GM23248 (cell line): ENCODE data around the gene CD46. TPM values are rescaled to one million over a fixed set of nuclear protein-coding genes. Genes with fewer than 3 reads are reported as not detected.

Experiments used
- DNase-seq: peaks from one replicate; pipeline ENCODE4 v3.0.0-alpha.2; 2015
- H2AFZ ChIP-seq: fragments of 200-600 bp; sonication (generic); 2 replicates; pipeline ENCODE4 v1.6.1; 2016; ENCODE audit warnings: antibody characterized with exemption
- H3F3A ChIP-seq: fragments of 200-600 bp; sonication (generic); 2 replicates; pipeline ENCODE4 v1.6.1; 2016; ENCODE audit warnings: mild to moderate bottlenecking, antibody characterized with exemption, mixed run types; ENCODE audit not compliant: insufficient read depth
- H3K27ac ChIP-seq: fragments of 200-600 bp; sonication (generic); 2 replicates; pipeline ENCODE4 v1.5.1; 2016; ENCODE audit warnings: mild to moderate bottlenecking
- H3K27me3 ChIP-seq: fragments of 200-600 bp; sonication (generic); replicated peaks from 2 replicates; pipeline ENCODE4 v1.6.1; 2016; ENCODE audit warnings: mild to moderate bottlenecking; ENCODE audit not compliant: insufficient read depth
- H3K36me3 ChIP-seq: fragments of 200-600 bp; sonication (generic); 2 replicates; pipeline ENCODE4 v1.6.1; 2016; ENCODE audit warnings: low read depth, mild to moderate bottlenecking
- H3K4me1 ChIP-seq: fragments of 200-600 bp; sonication (generic); 2 replicates; pipeline ENCODE4 v1.6.1; 2016; ENCODE audit warnings: mild to moderate bottlenecking; ENCODE audit not compliant: insufficient read depth
- H3K4me2 ChIP-seq: fragments of 200-600 bp; sonication (generic); one replicate; pipeline ENCODE4 v1.6.1; 2016; ENCODE audit warnings: mild to moderate bottlenecking; ENCODE audit not compliant: unreplicated experiment
- H3K4me3 ChIP-seq: fragments of 200-600 bp; sonication (generic); 2 replicates; pipeline ENCODE4 v1.5.1; 2016; ENCODE audit warnings: mild to moderate bottlenecking
- H3K79me2 ChIP-seq: fragments of 200-600 bp; sonication (generic); 2 replicates; pipeline ENCODE4 v1.6.1; 2016; ENCODE audit warnings: mild to moderate bottlenecking; ENCODE audit not compliant: insufficient read depth
- H3K9ac ChIP-seq: fragments of 200-600 bp; sonication (generic); 2 replicates; pipeline ENCODE4 v1.6.1; 2016; ENCODE audit warnings: mild to moderate bottlenecking
- H3K9me2 ChIP-seq: fragments of 200-600 bp; sonication (generic); 2 replicates; pipeline ENCODE4 v1.6.1; 2016; ENCODE audit warnings: mixed run types, mild to moderate bottlenecking, moderate library complexity; ENCODE audit not compliant: insufficient read depth
- H3K9me3 ChIP-seq: fragments of 200-600 bp; sonication (generic); one replicate; pipeline ENCODE4 v1.6.1; 2017; ENCODE audit warnings: low read depth
- H4K20me1 ChIP-seq: fragments of 200-600 bp; sonication (generic); 2 replicates; pipeline ENCODE4 v1.6.0; 2016; ENCODE audit not compliant: insufficient read depth
- EZH2 ChIP-seq: fragments of 200-600 bp; sonication (generic); IDR thresholded peaks from 2 replicates; pipeline ENCODE4 v1.6.1; 2018; ENCODE audit warnings: antibody characterized with exemption, mild to moderate bottlenecking; ENCODE audit not compliant: insufficient read depth, poor library complexity, severe bottlenecking
- EZH2phosphoT487 ChIP-seq: fragments of 200-600 bp; sonication (generic); IDR thresholded peaks from 2 replicates; pipeline ENCODE4 v1.6.1; 2018; ENCODE audit warnings: antibody characterized with exemption, moderate library complexity, mild to moderate bottlenecking, low read depth; ENCODE audit not compliant: insufficient read depth
- WGBS, 2 experiments: methylation state at CpG; one replicate each; pipeline ENCODE4 v1.1.6; 2015 to 2017; ENCODE audit warnings: low lambda C conversion rate in 2 of 2, low coverage in 1 of 2; ENCODE audit errors: missing lambda C conversion rate in 2 of 2; 5-methylcytosine and 5-hydroxymethylcytosine counted together
- in situ Hi-C: fragments of 300-500 bp; cut with MboI; formaldehyde crosslinking; loops from 2 replicates; pipeline ENCODE4 v1.15.0; 2020
- polyA plus RNA-seq: library from polyadenylated mRNA; unstranded; fragments of >200 nt; fragmentation: Nextera tagmentation; extraction: Ambion mirVana; gene quantifications from 2 replicates; pipeline ENCODE4 v1.2.1, GENCODE V29; 2016
- total RNA-seq: library from RNA; depleted of rRNA; stranded (reverse); fragments of >200 nt; shearing (Covaris generic); gene quantifications from 2 replicates; pipeline ENCODE4 v1.2.3, GENCODE V29; 2014

Gene CD46
- total and polyA plus RNA-seq, 2 experiments from 2014 or later, result 49.2 to 117 TPM

- Histone ChIP-seq H2AFZ (no peak overlapping the region), H3K4me2 (no peak overlapping the region), H4K20me1 (no peaks in the 10 kb centered on the region), H3K9me2 (no peaks in the 10 kb centered on the region), H3K36me3 (peaks cover 28% of the 10 kb centered on the region), H3K9me3 (no peaks in the 10 kb centered on the region), H3K27ac (no peak overlapping the region), H3K79me2 (peaks cover 57% of the 10 kb centered on the region), H3K9ac (no peak overlapping the region), H3F3A (no peaks in the 10 kb centered on the region), H3K27me3 (no peaks in the 10 kb centered on the region), H3K4me3 (no peak overlapping the region), H3K4me1 (no peaks in the 10 kb centered on the region)
- in situ Hi-C loops, result no loop called here
- DNase-seq, result no peak
- TF ChIP-seq EZH2 (no peak), EZH2phosphoT487 (no peak)
Observed at GRCh38 chr1:207779008-207779407, 27.2 kb downstream of the CD46 start.

- TF ChIP-seq EZH2phosphoT487 (no peak), EZH2 (no peak)
- Histone ChIP-seq H3K4me1 (no peaks in the 10 kb centered on the region), H4K20me1 (no peaks in the 10 kb centered on the region), H3K9ac (no peak overlapping the region), H3K9me3 (no peaks in the 10 kb centered on the region), H3K27me3 (no peaks in the 10 kb centered on the region), H3K4me2 (no peak overlapping the region), H3K27ac (no peak overlapping the region), H3K36me3 (peaks cover 39% of the 10 kb centered on the region), H3F3A (no peaks in the 10 kb centered on the region), H2AFZ (no peak overlapping the region), H3K4me3 (no peak overlapping the region), H3K9me2 (no peaks in the 10 kb centered on the region), H3K79me2 (peaks cover 51% of the 10 kb centered on the region)
- in situ Hi-C loops, result no loop called here
- WGBS, 2 experiments, result 100% methylated on average over 1 of the region's 1 CpG
- no peak for DNase-seq
Observed at GRCh38 chr1:207781312-207781711, 29.5 kb downstream of the CD46 start.

- H3K4me2 ChIP-seq, result no peak overlapping the region
- H3K4me3 ChIP-seq, result no peak overlapping the region
- no peak overlapping the region for H3K9ac ChIP-seq
- no peaks in the 10 kb centered on the region for H3K79me2 ChIP-seq
- no peaks in the 10 kb centered on the region for H3F3A ChIP-seq
- no peaks in the 10 kb centered on the region for H3K27me3 ChIP-seq
- in situ Hi-C loops, result no loop called here
- no peak overlapping the region for H2AFZ ChIP-seq
- no peak for TF ChIP-seq EZH2phosphoT487
- TF ChIP-seq EZH2, result no peak
- H3K4me1 ChIP-seq, result peaks cover 14% of the 10 kb centered on the region
- no peaks in the 10 kb centered on the region for H4K20me1 ChIP-seq
- no peaks in the 10 kb centered on the region for H3K9me3 ChIP-seq
- peak; percentile 41 for DNase-seq
- H3K9me2 ChIP-seq, result no peaks in the 10 kb centered on the region
- H3K36me3 ChIP-seq, result peaks cover 23% of the 10 kb centered on the region; the same call in 1 of the 2 replicates
- no peak overlapping the region for H3K27ac ChIP-seq
Observed at GRCh38 chr1:207787776-207788175, 35.9 kb downstream of the CD46 start.

- TF ChIP-seq EZH2phosphoT487 (no peak), EZH2 (no peak)
- H3K4me3 ChIP-seq, result no peak overlapping the region
- no peak overlapping the region for H3K9ac ChIP-seq
- H3K9me3 ChIP-seq, result no peaks in the 10 kb centered on the region
- in situ Hi-C loops, result no loop called here
- whole genome bisulfite sequencing, 2 experiments, result 67 to 76% methylated on average over 4 of the region's 4 CpGs
- H3K27me3 ChIP-seq, result no peaks in the 10 kb centered on the region
- no peaks in the 10 kb centered on the region for H3K79me2 ChIP-seq
- no peaks in the 10 kb centered on the region for H3K9me2 ChIP-seq
- no peak overlapping the region for H3K4me2 ChIP-seq
- peaks cover 14% of the 10 kb centered on the region for H3K4me1 ChIP-seq
- DNase-seq, result no peak
- peaks cover 26% of the 10 kb centered on the region; the same call in 1 of the 2 replicates for H3K36me3 ChIP-seq
- no peak overlapping the region for H2AFZ ChIP-seq
- no peaks in the 10 kb centered on the region for H3F3A ChIP-seq
- H4K20me1 ChIP-seq, result no peaks in the 10 kb centered on the region
- no peak overlapping the region for H3K27ac ChIP-seq
Observed at GRCh38 chr1:207789386-207789785, 37.5 kb downstream of the CD46 start.

GRCh38 chr1:207789792-207790787 is 38.2 kb downstream of the CD46 start:
- Histone ChIP-seq H3K4me2 (no peak overlapping the region), H3F3A (no peaks in the 10 kb centered on the region), H4K20me1 (no peaks in the 10 kb centered on the region), H3K27ac (peak overlapping the region; percentile 27; the same call in 1 of the 2 replicates), H3K4me1 (peaks cover 14% of the 10 kb centered on the region), H3K9ac (no peak overlapping the region), H3K9me3 (no peaks in the 10 kb centered on the region), H3K4me3 (no peak overlapping the region), H3K36me3 (peaks cover 24% of the 10 kb centered on the region), H3K27me3 (no peaks in the 10 kb centered on the region), H3K9me2 (no peaks in the 10 kb centered on the region), H3K79me2 (no peaks in the 10 kb centered on the region), H2AFZ (no peak overlapping the region)
- in situ Hi-C loops, result no loop called here
- peak; percentile 24 for DNase-seq
- TF ChIP-seq EZH2 (no peak), EZH2phosphoT487 (no peak)
- WGBS, 2 experiments, result 75 to 76% methylated on average over 8 of the region's 8 CpGs
